HUDEP-2 (cell line): ENCODE data around the gene TXNDC12.
"Not testable (repeated sequence)": the region's sequence is repeated elsewhere in the genome, so short reads cannot be mapped to it uniquely, and the experiment has no call there.

Experiments
- DNase-seq, 76 experiments: peaks; one replicate each; lab custom pipeline; 2025; ENCODE audit not compliant: unreplicated experiment in 76 of 76; lab: John Stamatoyannopoulos, UW

Gene TXNDC12

DNA sequence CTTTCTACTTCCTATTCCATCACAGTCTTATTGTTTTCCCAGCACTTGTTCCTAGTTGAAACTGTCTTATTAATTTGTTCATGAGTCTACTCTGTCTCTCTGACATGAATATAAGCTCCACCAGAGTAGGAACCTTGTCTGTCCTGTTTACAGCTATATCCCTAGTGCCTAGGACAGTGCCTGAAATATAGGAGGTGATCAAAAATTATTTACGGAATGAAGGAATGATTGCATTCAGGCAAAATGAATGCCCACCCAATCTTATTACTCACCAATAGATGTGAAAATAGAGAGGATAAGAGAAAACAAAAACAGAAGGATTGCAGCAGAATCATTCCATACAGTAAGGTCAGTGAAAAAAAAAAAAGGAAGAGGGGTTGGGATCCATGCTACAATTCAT lies 1.1 kb downstream of the TXNDC12 start:
- no peak for DNase-seq

DNA sequence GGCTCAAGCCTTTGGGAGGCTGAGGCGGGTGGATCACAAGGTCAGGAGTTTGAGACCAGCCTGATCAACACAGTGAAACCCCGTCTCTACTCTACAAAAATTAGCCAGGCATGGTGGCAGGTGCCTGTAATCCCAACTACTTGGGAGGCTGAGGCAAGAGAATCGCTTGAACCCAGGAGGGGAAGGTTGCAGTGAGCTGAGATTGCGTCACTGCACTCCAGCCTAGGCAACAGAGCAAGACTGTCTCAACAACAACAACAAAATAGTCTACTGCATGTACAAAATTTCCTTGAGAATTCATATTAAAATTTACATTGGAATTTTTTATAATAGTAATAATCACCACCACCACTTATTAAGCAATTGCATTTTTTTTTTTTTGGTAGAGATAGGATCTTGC lies 5.7 kb downstream of the TXNDC12 start:
- not testable (repeated sequence) for DNase-seq

DNA sequence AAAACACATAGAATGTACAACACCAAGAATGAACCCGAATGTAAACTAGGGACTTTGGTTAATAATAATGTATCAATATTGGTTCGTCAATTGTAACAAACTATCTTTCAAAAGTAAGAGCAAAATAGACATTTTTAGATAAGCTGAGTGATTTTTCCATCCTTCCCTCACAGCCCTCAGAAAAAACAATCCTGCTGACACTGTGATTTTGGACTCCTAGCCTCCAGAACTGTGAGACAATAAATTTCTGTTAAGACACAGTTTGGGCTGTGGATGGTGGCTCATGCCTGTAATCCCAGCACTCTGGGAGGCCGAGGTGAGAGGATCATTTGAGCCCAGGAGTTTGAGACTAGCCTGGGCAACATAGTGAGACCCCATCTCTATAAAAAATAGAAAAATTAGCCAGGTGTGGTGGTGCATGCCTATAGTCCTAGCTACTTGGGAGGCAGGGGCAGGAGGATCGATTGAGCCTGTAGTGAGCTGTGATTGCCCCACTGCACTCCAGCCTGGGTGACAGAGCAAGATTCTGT lies 9.3 kb downstream of the TXNDC12 start:
- DNase-seq = not testable (repeated sequence)

DNA sequence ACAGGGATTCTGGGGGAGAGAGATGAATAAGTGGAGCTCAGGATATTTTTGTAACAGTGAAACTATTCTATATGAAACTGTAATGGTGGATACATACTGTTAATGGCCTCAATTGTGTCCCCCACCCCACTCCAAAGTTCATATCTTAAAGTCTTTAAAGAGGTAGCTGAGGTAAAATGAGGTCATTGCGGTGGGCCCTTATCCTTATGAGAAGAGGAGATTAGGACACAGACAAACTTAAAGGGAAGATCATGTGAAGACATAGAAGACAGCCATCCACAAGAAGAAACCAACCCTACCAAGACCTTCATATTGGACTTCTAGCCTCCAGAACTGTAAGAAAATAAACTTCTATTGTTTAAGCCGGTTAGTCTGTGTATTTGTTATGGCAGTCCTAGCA lies 9.8 kb downstream of the TXNDC12 start:
- no peak for DNase-seq

DNA sequence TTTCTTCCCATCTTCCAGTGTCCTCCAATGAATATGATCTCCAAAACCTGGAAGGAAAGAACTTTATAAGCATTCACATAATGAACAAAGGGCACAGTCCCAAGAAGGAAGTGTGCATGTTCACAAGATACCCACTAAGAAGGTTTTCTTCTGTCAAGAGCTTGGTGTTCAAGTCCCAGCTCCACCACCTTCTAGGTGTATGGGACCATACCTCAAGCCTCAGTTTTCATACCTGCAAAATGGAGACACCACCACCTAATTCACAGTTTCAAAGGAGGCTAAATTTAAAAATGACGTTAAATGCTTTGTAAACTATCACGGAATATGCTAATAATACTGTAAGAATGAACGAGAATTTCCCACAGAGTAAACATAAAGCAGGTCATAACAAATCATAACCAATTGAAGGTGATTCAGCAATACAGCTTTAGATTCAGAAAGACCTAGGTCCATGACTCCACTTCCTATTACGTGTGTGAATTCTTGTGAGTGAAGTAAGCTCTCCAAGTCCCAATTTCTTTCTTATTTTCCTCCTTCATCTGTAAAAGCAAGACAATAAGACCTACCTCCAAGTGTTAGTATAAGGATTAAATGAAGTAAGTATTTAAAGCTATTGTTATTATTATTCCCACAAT lies 13.3 kb downstream of the TXNDC12 start:
- no peak for DNase-seq

GRCh38 chr1:52037909-52038308 lies 17.1 kb downstream of the TXNDC12 start:
- DNase-seq = no peak

DNA sequence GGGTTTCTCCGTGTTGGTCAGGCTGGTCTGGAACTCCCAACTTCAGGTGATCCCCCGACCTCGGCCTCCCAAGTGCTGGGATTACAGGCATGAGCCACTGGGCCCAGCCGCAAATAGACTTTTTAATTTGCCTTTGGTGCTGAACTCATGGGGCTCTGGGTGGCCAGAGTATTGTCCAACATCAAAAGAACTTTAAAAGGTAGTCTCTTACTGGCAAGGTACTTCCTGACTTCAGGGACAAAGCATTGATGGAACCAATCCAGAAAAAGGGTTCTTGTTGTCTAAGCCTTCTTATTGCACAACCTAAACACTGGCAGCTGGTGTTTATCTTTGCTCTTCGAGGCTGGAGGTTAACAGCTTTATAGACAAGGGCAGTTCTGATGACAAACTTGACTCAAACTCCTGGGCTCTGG lies 17.6 kb downstream of the TXNDC12 start:
- DNase-seq = no peak

DNA sequence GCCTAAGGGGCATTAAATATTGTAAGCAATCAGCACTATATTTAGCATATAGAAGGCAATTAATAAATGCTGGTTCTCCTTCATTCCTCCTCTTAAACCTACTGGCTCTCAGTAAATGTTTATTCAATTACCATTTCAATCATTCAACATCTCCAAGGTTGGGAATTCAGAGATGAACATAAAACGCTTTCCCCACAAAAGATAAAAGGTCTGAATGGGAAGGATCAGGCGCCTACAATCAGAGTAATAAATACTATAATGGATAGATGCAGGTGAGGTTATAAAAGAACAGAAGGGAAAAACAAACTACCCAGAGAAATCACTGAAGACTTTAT lies 21.0 kb downstream of the TXNDC12 start:
- no peak for DNase-seq

GRCh38 chr1:52033190-52034049 lies 21.6 kb downstream of the TXNDC12 start, which contains the start of gene KTI12:
Gene KTI12 (minus strand): TSS chr1:52033810. CDS start chr1:52033761, 49 bp downstream.
- DNase-seq = peak in 75 of 76 experiments; percentile 12 to 82 (median 70)

DNA sequence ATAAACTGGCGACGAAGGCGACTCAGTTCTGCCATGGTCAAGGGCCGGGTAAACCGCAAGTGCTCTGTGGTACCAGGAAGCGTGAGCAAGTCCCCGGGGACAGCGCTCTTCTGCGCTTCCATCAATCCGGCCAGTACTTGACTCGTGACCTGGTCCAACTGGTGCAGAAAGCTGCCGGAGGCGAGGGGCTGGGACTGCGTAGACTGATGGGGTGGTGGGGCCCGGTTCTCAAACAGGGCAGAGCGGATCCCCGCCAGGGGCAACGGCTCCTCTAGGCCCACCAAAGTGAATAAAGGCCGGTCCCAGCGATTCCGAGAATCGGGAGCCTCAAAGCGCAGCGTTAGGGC lies 22.2 kb downstream of the TXNDC12 start:
- peak in 22 of 76 experiments; percentile 1 to 36 (median 10) for DNase-seq

DNA sequence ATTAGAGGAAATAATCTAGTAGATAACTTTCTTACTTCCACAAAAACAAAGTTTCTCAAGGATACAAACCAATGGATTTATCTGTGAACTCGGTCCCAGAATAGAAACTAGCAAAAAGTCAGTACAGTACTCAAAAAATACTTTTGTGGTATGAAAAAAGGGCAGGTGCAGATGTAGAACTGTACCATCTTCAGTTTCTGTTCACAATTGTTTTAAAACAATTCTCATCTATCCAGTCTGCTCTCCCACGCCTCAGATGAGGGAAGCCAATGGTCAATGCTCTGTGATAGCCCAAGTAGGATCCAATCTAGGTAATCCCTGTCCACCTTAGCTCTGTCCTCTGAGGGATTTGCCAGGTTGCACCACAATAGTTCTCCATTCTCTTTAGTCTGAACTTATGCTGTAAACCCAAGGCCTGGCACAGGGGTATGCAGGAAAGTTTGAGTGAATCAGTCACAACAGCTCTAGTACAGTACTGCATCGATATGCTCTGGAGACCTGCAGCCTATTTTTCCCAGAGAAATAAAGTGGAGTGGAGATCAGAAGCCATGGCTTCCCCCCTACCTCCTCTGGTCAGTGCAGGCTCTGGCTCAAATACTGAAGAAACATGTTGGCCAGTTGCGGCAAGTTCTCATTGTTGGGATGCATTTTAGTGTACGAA lies 22.7 kb downstream of the TXNDC12 start:
- peak in 2 of 76 experiments; percentile 18 for DNase-seq

- DNase-seq = not testable (repeated sequence)
Observed at GRCh38 chr1:52028839-52029238, 26.2 kb downstream of the TXNDC12 start.

GRCh38 chr1:52028328-52028727 lies 26.7 kb downstream of the TXNDC12 start:
- DNase-seq = no peak

GRCh38 chr1:52026278-52026677 lies 28.7 kb downstream of the TXNDC12 start:
- no peak for DNase-seq

DNA sequence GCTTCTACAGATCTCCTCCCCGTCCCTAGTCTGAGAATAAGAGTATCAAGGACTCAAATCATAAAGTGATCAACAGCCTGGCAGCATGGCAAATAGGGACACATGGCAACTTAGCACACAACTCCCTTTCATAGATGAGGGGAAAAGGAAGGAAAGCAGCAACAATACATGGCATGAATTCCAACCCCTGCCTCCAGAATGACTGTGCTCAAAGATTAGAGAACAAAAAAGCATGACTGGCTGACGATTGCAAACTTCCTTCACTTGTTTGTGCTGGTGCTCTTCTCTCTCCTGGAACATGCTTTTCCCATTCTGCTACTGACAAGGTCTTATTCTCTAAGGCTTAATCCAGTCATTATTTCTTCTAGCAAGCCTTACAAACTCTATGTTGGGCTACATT lies 32.9 kb downstream of the TXNDC12 start:
- no peak for DNase-seq

- DNase-seq = no peak
Observed at GRCh38 chr1:52008071-52008809, 46.8 kb downstream of the TXNDC12 start.

- DNase-seq = no peak
Observed at GRCh38 chr1:52007215-52008002, 47.6 kb downstream of the TXNDC12 start.

DNA sequence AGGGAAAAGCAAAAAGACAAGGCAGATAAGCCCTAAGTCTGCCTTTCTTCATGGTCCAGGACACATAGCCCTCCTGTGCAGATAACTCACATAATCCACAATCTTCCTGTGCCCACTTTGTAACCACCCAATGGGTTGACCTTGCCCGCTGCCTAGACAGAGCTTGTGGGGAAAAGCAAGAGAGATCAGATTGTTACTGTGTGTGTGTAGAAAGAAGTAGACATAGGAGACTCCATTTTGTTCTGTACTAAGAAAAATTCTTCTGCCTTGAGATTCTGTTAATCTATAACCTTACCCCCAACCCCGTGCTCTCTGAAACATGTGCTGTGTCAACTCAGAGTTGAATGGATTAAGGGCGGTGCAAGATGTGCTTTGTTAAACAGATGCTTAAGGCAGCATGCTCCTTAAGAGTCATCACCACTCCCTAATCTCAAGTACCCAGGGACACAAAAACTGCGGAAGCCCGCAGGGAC lies 48.9 kb downstream of the TXNDC12 start:
- not testable (repeated sequence) for DNase-seq

DNA sequence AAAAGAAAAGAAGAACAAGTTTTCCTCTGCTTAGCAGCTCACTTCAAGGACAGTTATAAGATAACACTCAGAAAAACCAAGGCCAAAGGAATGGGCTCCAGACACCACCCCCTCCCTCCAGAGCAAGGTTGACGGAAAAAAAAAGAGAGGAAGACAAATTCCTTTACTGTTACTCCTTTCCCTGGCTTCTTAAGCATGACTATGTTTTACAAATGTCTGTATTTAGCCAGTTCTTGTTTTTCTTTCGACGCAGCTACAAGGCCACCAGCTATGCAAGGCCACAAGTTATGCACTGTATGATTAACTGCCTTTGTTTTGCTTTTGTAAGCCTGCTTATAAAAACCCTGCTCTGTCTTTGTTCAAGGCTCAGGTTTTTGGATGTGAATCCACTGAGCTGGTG lies 49.4 kb downstream of the TXNDC12 start:
- DNase-seq = not testable (repeated sequence)

- no peak for DNase-seq
Observed at GRCh38 chr1:52003877-52004276, 51.1 kb downstream of the TXNDC12 start.
